Dedifferentiated amniotic fluid mesenchymal stem cell (primary cell): ENCODE data around the gene ACR.
A peak's percentile ranks its signal among the peaks of the same experiment; 100 is the strongest.

ENCODE experiments used
- DNase-seq: peaks from one replicate; pipeline ENCODE4 v3.0.0-alpha.2; 2016; ENCODE audit errors: extremely low spot score

Gene ACR

DNA sequence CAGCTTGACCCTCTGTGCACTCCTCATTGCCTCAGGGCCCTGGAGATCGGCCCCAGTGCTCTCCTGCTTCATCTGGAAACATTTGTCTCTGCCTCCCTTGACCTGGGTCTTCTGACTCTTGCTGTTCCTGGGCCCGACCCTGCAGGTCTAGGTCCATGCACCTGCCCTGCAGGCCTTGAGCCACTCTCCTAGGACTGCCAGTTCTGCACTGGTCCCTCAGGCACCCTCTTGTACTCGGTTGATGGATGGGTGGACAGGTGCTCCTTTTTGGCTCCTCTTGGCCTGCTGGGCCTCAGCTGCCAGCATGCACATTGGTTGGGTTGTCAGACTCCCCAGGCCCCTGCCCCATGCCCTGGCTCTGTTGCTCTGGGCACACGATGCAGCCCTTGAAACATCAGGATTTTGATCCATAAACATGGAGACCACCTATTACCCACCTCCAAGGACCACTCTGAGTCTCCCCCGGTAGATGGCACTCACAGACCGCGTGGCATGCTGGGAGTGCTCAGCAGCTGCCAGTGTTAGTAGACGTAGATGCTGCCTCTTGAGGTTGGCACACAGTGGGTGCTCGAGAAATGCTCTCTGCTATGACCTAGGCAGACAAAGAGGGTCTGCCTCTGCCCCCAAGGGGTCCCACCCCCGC lies 20.2 kb upstream of the ACR start:
- DNase-seq: no peak

DNA sequence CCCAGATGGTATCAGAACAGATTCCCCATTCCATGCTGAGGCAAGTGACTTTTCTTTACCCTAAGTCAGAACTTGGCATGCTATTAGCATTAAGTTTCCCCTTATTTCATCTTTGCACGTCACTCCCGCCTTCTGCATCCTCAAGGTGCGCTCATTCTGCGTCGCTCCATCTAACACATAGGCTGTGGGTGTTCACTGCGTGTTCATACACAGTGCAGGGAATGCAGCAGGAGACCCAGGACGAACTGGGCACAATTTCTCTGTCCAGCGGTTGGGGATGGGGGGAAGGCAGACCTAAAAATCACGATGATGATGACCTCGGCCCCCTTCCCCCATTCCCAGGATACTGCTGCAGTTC lies 19.7 kb upstream of the ACR start:
- DNase-seq: no peak

DNA sequence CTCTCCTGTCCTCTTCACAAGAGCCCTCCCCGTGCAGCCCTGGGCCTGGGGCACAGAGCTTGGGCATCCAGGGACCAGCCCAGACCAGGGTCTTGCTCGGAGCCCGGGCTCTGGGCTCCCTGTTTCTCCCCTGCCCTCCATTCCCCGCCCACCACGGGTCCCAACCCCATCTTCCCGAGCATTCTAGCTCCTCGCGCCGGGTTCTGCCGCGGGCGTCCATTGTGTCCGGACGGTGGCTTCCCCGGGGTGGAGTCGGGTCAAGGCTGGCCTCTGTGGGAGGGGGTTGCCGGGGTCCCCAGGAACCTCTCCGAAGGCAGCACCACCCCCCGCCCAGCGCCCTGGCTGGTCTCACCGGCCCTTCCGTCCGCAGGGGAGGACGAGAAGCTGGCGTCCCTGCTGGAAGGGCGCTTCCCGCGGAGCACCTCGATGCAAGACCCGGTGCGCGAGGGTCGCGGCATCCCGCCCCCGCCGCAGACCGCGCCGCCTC lies 18.1 kb upstream of the ACR start:
- DNase-seq: no peak

DNA sequence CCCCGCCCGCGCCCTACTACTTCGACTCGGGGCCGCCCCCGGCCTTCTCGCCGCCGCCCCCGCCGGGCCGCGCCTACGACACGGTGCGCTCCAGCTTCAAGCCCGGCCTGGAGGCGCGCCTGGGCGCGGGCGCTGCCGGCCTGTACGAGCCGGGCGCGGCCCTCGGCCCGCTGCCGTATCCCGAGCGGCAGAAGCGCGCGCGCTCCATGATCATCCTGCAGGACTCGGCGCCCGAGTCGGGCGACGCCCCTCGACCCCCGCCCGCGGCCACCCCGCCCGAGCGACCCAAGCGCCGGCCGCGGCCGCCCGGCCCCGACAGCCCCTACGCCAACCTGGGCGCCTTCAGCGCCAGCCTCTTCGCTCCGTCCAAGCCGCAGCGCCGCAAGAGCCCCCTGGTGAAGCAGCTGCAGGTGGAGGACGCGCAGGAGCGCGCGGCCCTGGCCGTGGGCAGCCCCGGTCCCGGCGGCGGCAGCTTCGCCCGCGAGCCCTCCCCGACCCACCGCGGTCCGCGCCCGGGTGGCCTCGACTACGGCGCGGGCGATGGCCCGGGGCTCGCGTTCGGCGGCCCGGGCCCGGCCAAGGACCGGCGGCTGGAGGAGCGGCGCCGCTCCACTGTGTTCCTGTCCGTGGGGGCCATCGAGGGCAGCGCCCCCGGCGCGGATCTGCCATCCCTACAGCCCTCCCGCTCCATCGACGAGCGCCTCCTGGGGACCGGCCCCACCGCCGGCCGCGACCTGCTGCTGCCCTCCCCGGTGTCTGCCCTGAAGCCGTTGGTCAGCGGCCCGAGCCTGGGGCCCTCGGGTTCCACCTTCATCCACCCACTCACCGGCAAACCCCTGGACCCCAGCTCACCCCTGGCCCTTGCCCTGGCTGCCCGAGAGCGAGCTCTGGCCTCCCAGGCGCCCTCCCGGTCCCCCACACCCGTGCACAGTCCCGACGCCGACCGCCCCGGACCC lies 17.4 kb upstream of the ACR start:
- no peak for DNase-seq

DNA sequence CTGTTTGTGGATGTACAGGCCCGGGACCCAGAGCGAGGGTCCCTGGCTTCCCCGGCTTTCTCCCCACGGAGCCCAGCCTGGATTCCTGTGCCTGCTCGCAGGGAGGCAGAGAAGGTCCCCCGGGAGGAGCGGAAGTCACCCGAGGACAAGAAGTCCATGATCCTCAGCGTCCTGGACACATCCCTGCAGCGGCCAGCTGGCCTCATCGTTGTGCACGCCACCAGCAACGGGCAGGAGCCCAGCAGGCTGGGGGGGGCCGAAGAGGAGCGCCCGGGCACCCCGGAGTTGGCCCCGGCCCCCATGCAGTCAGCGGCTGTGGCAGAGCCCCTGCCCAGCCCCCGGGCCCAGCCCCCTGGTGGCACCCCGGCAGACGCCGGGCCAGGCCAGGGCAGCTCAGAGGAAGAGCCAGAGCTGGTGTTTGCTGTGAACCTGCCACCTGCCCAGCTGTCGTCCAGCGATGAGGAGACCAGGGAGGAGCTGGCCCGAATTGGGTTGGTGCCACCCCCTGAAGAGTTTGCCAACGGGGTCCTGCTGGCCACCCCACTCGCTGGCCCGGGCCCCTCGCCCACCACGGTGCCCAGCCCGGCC lies 16.7 kb upstream of the ACR start:
- DNase-seq: no peak

DNA sequence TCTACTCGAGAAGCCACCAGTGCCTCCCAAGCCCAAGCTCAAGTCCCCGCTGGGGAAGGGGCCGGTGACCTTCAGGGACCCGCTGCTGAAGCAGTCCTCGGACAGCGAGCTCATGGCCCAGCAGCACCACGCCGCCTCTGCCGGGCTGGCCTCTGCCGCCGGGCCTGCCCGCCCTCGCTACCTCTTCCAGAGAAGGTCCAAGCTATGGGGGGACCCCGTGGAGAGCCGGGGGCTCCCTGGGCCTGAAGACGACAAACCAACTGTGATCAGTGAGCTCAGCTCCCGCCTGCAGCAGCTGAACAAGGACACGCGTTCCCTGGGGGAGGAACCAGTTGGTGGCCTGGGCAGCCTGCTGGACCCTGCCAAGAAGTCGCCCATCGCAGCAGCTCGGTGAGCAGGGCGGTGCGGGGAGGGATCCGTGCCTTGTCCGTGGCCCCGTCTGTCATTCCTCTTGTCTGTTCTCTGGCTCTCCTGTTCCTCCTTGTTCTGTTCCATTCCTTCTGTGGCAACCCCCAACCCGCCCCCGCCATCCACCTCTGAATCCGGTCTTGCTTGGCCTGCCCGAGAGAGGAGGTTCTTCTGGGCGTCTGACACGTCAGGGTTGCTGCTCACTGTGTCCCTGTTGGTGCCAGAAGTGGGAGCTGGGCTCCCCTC lies 15.8 kb upstream of the ACR start:
- DNase-seq: no peak

DNA sequence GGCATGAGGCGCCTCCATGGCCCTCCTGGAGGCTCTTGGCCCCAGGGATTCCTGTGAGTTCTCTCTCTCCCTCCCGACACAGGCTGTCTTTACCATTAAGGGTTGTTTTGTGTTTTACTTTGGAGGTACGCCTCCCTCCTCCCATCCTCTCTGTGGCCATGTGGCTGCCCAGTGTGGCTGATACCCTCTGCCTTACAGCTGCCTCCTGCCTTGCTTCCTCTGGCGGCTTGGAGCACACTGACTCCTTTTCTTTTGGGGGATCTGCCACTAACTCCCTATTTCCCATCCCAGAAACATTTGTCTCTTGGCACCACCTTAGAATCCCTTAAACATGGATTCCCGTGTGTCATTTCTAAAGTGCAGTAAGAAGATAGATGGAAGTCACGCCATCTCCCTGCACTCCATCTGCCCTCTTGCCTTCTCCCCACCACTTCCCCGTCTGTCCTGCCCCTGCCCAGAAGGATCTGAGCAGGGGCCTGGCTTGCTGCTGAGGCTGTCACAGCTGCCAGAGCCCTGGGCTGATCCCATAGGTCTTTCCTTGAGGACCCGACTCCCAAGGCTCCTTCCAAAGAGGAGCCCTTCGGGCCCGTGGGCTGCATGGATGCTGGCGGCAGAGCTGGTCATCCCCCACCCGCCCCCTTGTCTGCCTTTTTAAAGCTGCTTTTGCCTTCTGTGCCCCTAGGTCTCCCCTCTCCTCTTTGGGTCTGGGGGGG lies 15.1 kb upstream of the ACR start:
- DNase-seq: no peak

DNA sequence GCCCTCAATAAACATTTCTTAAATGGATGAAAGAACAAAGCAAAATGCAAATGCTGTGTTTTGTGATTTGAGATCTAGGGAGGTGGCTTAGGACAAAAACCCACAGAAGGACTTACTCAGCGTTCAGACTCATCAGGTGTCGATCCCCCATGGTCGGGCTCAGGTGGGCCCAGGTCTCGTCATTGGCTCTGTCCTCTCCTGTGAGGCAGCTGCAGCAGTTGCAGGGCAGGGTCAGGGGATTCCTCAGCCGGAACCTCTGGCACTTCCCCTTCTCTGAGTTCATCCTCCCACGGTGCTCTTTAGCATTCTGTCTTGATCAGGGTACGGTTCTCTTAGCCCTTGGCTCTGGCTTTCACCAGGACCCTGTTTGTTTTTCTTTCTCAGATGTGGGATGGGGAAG lies 14.0 kb upstream of the ACR start:
- no peak for DNase-seq

DNA sequence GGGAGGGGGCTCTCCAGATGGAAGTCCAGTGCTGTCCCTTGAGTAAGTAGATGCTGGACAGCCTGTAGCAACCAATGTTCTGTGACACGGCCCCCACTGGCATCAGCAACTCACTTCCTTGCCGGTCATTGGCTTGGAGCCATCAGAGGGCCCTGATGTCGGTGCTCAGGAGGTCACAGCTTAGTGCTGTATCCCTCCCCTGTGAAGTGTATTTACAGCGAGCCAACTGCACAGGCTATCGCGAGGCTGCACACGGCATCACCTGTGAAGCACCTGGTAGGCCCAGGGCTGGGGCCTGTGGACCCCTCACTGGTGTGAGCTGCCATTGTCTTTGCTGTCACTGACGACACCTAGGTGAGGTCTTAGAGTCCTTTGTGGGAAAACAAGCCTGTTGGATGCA lies 13.4 kb upstream of the ACR start:
- DNase-seq: no peak

DNA sequence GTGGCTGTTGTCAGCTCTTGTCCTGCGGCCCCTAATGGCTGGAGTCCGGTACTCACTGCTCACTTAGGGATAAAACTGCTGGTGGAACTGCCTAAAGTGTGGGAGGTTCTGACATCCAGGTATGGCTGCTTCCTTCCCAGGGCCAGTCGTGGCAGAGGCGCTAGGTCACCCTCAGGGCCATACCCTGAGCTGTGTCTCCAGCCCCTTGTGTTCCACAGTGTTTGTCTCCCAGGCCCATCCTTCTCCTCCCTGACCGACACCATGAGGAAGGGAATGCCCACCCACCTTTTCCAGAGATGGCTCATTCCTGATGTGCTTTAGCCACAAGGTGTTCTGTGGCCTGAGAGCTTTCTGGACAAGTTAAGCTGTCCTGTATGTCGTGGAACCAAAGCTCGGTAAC lies 12.4 kb upstream of the ACR start:
- DNase-seq: no peak

DNA sequence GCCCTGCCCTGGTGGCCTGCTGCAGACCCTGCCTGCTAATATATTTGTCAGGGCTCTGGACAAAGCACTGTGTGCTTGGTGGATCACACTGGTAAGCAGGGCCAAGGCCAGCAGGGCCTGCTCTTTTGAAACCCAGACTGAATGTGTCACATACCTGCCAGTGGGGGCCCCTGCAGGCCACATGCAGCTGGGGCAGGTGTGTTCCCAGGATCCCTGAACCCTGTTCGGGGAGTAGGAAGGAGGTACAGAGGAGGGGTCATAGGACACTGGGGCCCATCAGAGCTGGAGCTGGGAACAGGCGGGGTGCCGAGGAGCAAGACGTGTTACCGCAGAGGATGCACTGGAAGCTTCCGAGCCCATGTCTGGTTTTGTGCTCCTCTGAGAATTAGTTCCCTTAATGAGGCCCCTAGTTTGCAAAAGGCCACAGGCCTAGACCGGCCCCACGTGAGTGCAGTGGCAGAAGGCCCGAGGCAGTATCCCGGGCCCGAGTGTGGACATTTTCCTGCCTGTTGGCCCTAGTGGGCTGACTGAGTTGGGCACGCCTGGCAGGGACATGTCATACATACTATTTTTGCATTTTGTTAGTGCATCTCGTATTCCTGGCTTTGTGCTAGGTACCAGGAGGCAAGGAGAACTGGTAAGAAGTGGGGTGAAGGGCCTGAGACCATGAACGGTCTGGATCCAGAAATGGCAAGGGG lies 11.2 kb upstream of the ACR start:
- no peak for DNase-seq

DNA sequence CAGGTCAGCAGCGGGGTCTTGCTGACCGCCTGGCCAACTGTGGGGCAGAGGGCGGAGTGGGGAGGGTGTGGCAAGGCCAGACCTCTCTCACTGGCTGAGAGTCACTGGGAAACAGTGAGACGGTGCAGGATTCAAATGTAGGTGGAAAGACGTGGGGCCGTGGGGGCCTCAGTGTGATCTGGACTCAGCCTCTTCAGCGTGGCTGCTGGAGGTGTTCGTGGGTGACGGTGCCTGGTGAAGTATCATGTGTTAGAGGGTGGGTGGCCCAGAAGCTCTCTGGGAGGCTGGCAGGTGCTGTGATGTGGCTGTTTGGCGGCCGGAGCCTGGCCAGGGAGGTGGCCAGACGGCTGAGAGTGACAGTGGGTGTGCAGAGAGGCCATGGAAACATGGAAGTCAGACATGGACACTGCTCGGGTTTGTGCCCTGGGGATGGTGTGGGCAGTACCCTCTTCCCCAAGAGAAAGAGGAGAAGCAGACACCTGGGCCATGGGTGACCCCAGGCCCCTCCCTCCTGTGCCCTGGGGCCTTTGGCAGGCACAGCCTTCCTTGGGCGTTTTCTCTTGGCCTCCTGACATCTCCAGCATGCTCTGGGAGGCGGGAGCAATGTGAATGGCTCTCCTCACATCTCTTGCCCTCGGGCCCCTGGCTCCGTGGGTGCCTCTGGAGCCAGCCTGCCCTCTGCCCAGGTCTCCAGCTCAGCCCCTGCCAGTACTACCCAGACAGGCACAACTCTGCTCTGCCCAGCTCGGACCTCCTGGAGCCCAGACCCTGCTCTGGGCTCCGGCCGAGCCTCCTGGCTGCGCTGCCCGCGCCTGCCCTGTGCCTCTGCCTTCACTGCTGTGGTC lies 10.1 kb upstream of the ACR start:
- DNase-seq: no peak

DNA sequence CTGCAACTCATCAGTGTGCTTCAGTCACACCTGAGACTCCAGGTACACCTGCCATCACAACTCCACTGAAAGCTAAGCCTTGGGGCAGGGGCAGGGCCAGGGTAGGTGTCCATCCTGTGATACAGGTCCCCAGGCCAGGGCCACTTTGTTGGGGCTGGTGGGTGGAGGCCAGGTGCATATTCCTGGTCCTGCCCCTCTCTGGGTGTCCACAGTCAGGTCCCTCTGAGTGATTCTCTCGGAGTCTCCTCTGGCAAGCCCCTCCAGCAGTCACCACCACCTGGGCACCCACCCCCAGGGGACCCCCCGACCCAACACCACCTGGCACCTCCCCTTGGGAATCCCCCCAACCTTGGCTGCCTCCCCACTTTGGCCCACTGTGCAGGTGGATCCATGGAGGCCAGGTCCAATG lies 9.5 kb upstream of the ACR start:
- DNase-seq: no peak

DNA sequence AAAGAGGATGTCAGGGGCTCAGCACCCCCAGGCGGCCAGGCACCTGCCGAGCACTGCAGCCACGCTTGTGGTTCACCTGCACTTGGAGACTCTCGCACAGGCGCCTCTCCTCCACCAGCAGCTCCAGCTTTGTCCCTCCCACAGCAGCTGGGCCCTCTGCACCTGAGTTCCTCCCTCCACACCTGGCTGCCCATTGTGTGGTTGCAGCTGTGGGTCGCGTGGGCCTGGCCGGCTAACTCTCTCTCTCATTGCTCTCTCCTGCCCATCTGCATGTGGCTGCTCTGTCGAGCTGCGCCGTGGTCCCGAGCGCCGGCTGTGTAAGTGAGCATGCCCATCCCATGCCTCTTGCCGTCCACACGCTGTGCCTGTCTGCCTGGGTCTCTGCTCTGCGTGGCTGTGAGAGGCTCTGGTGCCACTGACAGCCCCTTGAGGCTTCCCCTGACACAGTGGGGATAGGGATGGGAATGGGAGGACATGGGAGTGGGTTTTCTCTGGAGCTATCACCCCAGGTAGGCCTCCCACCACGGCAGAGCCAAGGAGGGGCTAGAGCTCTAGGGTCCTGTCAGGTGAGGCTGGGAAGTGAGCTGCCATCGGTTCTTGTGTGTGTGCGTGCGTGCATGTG lies 8.5 kb upstream of the ACR start:
- no peak for DNase-seq

DNA sequence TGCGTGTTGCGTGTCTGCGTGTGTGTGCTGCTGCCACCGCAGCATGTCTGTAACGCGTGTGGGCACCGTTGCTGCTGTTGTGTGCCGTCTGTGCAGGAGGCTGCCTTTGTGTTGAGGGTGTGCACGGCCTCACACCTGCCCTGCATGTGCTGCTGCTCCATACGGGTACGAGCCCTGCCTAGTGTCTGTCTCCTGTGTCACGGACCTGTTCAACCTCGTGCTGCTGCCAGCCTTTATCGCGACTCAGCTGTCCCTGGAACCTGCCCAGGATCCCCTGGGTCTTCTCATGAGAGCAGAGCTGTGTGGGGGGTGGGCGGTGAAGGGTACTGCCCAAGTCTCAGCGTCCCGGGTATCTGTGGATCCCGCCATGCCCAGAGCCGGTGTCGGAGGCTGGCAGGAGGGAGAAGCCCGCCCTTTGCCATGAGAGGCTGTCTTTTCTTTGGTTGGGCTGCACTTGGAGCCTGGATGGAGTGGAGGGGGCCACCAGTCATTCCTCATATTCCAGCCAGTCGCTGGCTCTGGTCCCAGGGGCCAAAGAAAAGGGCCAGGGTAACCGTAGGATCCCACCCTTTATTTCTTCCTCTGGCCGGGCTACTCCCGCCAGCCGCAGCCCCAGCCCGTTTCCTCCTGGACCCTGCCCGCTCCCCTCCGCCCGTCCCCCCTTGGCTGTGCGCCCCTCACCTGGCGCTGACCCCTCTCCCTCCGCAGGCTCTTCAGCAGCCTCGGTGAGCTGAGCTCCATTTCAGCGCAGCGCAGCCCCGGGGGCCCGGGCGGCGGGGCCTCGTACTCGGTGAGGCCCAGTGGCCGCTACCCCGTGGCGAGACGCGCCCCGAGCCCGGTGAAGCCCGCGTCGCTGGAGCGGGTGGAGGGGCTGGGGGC lies 7.8 kb upstream of the ACR start:
- no peak for DNase-seq

DNA sequence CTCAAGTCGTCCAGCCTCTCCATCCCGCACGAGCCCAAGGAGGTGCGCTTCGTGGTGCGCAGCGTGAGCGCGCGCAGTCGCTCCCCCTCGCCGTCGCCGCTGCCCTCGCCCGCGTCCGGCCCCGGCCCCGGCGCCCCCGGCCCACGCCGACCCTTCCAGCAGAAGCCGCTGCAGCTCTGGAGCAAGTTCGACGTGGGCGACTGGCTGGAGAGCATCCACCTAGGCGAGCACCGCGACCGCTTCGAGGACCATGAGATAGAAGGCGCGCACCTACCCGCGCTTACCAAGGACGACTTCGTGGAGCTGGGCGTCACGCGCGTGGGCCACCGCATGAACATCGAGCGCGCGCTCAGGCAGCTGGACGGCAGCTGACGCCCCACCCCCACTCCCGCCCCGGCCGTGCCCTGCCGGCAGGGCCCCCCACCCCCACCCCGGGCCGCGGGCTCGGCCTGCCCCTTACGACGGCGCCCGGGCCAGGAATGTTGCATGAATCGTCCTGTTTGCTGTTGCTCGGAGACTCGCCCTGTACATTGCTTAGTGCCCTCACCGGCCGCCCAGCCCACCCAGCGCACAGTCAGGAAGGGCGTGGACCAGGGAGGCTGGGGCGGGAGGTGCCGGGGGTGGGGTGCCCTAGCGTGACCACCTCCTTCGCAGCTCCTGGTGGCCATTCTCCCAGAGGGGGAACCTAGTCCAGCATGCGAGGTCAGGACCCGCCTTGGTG lies 6.9 kb upstream of the ACR start:
- DNase-seq: no peak

DNA sequence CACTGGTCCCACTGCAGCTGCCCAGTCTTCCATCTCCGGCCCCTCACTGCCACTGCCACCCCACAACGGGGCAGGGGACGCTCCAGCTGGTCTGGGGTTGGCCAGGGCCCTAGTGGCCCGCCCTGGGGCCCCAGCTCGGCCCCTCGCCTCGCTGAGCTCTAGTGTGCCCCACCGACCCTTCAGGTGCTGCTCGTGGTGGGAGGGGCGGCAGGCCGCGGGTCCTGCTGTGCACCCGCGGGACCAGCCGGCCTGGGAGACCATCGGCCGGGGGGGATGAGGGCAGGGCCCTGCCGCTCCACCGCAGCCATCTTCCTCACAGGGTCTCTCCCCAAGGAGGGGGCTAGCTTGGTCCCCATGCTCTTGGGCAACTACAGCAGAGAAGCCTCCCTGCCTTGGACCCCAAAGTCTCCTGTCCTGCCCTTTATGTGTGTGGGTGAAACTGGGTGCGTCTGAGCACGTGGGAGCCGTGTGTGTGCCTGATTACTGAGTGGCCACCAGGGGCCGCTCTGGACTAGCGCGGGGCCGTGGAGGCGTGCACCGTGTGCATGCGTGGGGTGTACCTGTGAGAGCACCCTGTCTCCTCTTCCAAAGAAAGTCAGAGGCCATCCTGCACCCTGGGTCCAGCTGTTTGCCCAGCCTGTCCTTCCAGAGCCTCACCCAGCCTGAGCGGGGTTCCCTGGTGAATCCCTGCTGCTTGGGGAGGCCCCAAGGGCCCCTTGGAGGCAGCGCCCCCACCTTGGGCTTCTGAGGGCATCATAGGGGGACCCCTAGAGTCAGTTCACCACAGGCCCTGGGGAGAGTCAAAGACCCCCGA lies 6.0 kb upstream of the ACR start:
- peak; percentile 17 for DNase-seq
